Hypothalamus (tissue), 51 donors: Measurements from ENCODE around the gene IL10RB.
"Not testable (repeated sequence)": the region's sequence is repeated elsewhere in the genome, so short reads cannot be mapped to it uniquely, and the experiment has no call there.

ENCODE experiments used
- DNase-seq, 51 donors: peaks; one replicate each; lab custom pipeline; 2025; lab: John Stamatoyannopoulos, UW

Gene IL10RB

DNA sequence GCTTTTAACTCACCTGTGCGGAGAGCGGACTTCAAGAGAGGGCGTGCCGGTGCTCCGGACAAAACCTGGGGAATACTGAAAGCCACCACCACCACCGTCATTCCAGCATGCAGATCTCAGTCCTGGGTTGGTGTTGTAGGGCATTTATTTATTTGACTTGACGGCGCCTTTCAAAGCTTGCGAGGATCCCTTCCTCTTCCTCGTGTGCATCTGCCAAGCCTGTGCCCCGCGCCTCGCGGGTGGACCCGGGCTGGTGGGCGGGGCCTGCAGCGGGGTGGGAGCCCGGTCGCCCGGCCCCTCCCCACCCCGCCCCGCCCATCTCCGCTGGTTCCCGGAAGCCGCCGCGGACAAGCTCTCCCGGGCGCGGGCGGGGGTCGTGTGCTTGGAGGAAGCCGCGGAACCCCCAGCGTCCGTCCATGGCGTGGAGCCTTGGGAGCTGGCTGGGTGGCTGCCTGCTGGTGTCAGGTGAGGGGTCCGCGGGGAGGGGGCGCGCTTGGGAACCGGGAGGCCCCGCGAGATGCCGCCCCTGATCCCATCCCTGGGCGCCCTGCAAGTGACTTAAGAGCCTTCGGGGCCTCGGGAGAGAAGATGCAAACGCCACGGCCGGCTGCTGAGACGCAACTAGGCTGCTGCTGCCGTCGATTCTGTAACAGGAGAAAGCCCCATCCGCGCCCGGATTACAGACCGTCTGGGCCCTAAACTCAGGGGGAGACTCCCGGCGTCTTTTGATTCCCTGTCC, at the start of gene IL10RB:
IL10RB (plus strand) TSS at position 318 of the 739 bp plus-strand sequence; CDS start at position 417, 99 bp downstream.
- peak in 48 of 51 donors; percentile 16 to 81 (median 55) for DNase-seq

DNA sequence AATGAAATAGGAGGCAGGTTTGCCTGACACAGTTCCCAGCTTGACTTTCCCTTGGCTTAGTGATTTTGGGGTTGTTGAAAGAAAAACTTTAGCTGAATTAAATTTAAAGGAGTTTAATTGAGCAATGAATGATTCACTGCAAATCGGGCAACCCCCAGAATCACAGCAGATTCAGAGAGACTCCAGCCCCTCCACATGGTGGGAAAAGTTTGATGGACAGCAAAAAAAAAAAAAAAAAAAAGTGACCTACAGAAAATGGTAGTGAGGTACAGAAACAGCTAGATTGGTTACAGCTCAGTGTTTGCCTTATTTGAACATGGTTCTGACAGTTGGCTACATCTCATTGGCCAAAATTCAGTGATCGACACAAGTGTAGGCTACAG, 49.0 kb upstream of the IL10RB start:
- no peak for DNase-seq

DNA sequence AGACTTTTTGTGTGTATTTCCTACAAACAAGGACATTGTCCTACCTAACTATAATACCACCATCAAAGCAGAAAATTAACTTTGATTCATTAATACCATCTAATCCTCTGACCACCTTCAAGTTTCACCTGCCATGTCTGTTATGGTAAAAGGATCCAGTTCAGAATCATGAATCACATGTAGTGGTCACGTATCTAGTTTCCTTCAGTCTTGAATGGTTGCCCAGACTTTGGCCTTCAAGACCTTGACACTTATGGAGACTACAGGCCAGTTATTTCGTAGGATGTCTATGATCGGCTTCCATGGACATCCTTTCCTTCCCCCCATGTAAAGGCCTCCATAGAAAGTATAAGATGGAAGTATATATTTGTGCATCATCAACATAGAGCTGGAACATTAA, 46.9 kb upstream of the IL10RB start:
- no peak for DNase-seq

DNA sequence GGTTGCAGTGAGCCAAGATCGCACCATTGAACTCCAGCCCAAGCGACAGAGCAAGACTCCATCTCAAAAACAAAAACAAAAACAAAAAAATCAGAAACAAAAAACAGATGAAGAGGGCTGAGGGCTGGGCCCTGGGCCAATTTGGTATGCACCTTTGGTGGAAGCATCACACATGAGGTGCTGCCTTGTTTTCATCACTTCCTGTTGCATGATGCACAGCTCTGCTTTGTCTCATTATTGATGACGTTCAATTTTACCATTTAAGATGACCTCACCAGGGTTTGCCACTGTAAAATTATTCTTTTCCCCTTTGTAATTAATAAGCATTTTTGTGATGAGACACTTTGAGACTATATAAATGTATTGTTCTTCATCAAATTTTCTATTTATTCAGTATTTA, 46.2 kb upstream of the IL10RB start:
- DNase-seq = no peak

DNA sequence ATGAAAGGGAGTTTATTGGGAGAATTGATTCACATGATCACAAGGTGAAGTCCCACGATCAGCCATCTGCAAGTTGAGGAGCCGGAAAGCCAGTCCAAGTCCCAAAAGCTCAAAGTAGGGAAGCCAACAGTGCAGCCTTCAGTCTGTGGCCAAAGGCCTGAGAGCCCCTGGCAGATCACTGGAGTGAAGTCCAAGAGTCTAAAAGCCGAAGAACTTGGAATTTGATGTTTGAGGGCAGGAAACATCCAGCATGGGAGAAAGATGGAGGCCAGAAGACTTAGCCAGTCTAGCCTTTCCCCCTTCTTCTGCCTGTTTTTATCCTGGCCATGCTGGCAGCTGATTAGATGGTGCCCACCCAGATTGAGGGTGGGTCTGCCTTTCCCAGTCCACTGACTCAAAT, 40.8 kb upstream of the IL10RB start:
- not testable (repeated sequence) for DNase-seq

DNA sequence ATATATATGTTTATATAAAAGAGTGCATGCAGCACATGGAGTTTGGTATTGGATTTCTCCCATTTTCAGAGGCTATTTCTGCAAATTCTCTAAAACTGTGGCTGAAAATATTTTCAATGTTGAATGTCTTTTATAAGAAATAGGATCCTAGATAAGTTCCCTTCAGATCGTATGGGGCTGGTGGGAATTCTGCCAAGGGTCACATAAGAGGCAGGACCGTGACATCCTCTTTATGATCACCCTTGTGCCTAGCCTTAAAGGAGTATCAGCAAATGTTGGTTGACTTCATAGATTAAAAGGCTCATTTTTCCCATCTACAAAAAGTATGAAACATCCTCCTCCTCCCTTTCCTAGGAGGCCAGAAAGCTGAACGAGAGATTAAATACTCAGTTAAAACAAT, 37.7 kb upstream of the IL10RB start:
- DNase-seq = no peak

DNA sequence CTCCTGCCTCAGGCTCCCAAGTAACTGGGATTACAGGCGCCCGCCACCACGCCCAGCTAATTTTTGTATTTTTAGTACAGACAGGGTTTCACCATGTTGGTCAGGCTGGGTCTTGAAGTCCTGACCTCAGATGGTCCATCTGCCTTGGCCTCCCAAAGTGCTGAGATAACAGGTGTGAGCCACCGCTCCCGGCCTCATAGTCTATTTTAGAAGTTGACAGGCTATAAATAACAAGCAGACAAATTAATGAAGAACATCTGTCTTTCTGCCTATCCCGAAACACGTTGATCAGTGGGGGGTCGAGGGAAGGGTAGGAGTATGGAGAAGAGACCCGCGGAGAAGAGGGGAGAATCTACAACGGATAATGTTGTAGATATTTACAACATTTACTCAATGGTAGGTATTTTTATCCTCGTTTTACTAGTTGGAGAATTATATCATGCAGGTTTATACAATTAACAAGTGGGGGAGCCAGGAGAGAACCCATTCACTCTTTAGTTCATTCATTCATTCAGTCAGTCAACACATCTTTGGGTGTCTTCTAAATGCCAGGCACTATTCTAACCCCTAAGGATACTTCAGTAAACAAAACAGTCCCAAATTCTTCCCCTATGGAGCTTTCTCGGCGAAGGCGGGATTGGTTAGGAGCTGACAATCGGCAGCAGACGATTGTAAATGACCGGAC, 36.9 kb upstream of the IL10RB start:
- no peak for DNase-seq

DNA sequence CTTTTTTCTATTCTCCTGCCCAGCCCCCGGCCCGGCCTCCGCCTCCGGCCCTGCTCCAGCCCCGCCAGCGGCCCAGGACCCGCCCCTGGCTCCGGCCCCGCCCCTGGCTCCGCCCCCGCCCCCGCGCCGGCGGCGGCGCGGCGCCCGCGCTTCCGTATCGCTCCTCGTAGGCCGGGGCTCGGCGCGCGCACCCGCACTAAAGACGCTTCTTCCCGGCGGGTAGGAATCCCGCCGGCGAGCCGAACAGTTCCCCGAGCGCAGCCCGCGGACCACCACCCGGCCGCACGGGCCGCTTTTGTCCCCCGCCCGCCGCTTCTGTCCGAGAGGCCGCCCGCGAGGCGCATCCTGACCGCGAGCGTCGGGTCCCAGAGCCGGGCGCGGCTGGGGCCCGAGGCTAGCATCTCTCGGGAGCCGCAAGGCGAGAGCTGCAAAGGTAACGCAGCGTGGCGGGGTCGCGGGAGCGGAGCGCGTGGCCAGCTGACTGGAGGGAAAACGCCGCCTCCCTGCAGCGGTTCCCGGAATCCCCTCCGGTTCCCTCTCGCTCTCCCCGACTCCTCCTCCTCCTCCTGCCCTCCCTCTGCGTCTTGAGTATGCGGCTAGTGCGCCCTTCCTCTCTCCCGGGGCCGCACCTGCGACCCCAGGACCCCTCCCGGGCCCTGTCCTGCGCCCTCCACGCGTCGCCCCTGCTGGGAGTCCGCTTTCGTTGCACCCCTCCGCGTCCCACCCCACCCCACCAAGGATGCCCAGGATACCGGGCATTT, 36.2 kb upstream of the IL10RB start, which contains the start of gene IFNAR2:
IFNAR2 (plus strand) TSS at position 155 of the 761 bp plus-strand sequence. CDS start 11,985 bp downstream, outside the sequence.
- peak in 50 of 51 donors; percentile 21 to 87 (median 65) for DNase-seq

DNA sequence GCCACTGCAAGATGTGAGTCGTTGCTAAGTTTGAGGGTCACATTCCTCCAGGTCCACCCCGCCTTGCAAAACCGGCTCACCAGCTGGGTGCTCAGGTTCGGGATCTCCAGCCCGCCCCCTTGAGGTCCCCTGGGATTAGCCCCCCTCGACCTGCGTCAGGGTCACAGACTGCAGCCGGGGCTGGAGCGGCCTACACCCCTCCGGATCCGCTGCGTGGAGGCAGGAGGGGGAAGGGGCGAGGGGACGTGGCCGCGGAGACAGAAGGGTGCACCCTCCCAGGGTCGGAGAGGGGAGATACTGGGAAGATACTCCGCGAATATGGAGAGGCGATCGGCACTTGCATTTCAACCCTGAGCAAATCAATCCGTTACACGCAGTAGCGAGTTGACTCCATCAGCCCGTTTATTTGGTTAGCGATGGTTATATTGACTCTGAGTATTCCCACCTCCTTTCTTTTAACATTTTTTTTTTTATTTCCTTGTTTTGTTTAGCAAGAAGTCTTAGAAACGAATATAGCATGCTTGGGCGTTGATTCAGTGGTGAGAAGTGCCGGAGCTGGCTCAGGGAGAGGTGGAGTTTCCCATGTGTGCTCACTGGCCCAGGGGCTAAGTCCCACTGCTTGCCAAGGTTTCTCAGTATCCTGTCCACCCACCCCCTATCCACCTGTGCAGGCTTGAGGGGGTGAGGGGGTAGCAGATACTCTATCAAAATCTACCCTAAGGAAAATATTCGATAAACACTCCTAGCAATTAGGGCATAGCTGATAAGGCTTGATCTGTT, 35.4 kb upstream of the IL10RB start:
- DNase-seq = peak in 43 of 51 donors; percentile 14 to 76 (median 49)

DNA sequence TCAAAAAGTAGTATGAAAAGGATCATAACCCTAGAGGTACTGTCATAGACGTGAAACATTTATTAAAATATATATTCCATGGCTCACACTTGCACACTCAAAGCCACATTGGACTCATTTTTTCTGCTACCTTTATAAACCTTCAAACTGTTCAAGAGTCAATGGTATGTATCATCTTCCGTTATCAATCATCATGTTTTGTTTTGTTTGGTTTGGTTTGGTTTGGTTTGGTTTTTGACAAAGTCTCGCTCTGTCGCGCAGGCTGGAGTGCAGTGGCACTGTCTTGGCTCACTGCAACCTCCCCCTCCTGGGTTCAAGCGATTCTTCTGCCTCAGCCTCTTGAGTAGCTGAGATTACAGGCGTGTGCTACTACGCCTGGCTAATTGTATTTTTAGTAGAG, 34.6 kb upstream of the IL10RB start:
- peak in 1 of 51 donors; percentile 1 for DNase-seq

DNA sequence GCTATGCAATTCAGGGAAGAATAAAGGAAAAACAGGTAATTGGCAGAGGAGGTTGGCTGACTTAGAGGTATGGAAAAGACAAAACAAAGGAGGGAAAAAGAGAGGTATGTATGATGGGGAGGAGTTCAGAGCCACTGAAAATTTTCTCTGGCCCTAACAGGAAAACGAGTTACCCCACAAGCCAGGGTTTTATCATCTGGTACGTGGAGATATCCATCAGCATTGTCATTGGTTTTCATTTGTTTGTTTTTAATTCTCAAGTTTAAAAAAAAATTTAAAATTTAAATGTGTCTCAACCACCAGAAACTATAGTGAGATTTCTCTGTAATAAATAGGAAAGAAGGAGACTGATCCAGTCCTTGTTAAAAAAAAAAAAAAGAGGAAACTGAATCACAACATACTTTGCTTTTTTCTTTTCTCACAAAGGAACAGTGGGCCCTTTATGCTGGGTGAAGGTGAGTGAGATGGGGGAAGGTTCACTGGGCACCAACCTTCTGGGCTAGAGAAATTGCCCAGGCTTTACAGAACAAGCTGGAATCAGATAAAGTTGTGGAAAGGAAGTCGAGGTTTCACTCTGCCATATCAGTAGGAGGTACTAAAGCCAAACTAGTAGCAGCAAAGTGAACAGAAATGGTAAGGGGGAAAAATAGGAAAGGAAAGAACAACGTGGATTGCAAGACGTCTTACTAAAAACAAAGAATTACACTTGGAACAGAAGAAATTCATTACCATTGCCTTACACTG, 33.7 kb upstream of the IL10RB start:
- DNase-seq = peak in 1 of 51 donors; percentile 11

DNA sequence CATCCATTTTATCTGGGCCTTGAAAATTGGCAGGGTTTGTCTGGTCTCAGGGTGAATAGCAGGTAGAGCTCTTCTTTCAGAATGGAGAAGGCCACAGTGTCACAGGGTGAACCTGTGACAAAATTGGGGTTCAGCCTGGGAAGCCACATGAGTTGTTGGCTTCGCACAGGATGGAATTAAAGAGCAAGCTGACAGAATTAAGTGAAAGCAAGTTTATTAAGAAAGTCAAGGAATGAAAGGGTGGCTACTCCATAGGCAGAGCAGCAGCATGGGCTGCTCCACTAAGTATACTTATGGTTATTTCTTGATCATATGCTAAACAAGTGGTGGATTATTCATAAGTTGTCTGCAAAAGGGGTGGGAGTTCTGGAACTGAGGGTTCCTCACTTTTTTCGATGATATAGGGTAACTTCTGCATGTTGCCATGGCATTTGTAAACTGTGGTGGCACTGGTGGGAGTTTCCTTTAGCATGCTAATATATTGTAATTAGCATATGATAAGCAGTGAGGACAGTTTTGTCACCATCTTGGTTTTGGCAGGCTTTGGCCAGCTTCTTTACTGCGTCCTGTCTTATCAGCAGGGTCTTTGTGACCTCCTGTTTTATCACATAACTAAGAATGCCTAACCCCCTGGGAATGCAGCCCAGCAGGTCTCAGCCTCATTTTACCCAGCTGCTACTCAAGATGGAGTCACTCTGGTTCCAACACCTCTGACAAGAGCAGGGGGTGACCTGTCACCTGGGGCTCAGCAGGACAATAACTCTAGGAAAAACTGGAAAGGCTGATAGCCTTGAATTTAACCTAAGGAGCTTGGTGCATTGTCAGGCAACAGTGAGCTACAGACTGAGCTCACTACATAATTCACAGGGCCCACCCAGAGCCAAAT, 31.3 kb upstream of the IL10RB start:
- DNase-seq = no peak

DNA sequence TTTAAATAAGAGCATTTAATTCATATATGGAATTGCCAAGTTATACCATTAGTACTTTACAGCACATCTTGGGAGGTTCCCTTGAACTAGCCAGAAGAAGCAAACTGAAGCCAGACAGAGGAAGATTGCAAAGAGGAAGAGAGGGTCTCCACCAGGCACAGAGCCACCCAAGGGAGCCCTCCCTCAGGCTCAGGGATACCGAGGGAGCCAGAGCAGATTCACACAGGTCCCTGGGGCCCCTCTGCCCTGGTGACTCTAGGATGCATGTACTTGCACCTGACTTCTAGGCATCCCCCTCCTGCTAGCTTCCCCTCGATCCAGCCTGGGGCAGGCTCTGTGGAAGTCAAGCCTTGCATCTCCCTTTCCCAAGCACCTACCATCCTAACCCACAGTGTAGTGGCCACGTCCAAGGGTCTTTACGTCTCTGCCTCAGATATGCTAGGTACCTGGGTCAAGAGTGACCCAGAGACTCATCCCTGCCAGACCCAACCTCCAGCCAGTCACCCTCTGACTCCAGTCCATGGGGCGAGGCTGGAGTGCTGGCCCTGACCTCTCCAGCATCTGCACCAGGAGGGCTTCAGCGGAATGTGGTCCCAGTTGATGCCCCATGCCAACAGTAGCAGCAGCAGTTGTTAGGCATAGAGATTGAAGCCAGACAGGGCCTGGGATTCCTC, 30.0 kb upstream of the IL10RB start:
- DNase-seq = no peak

DNA sequence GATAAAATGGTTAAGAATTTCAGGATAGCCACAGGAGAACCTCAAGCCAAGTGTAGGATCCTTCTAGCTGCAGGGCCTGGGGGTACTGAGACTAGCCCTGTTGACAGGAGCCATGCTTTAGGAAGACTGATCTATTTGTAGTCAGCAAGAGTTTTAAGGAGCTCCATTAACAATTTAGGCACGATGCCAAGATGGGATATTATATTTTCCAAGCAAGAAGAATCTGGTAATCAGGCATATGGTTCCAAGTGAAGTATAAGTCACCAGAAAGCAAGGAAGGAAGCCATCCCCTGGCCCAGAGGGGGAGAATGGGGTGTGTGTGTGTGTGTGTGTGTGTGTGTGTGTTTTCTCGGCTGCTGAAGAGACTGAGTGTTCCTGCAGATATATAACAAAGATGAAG, 29.4 kb upstream of the IL10RB start:
- DNase-seq = no peak

DNA sequence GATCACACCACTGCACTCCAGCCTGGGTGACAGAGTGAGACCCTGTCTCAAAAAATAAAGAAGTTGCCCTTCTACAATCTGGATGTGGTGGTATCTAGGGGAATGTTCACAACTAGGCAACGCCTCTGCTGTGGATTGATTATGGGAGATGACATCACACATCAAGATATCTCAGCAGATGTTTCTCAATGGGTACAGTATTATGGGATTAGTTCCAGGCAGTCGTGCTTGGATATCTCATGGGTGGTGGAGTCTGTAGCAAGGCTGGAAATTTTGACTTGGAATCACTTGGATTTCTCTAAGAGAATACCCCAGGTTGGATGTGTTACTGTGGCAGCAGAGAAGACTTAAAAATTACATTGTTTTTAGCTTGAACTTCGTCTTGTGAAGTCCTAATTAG, 28.7 kb upstream of the IL10RB start:
- DNase-seq = no peak

DNA sequence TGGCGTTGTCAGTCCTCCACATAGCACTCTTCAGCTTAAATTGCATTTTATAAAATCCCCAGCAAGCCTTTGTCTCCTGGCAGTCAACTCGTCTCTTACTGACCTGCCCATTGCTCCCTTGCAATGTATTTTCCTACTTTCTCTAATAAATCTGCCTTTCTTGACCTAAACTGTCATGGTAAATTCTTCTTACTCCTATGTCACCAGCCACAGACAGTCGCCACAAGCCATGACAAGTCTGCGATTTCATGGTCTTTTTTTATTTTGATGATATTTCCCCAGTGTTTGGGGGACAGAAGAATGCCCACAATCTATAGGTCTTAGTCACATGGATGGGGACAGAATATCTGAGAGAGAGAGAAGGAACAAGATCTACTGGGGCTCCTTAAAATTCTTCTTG, 28.0 kb upstream of the IL10RB start:
- no peak for DNase-seq

DNA sequence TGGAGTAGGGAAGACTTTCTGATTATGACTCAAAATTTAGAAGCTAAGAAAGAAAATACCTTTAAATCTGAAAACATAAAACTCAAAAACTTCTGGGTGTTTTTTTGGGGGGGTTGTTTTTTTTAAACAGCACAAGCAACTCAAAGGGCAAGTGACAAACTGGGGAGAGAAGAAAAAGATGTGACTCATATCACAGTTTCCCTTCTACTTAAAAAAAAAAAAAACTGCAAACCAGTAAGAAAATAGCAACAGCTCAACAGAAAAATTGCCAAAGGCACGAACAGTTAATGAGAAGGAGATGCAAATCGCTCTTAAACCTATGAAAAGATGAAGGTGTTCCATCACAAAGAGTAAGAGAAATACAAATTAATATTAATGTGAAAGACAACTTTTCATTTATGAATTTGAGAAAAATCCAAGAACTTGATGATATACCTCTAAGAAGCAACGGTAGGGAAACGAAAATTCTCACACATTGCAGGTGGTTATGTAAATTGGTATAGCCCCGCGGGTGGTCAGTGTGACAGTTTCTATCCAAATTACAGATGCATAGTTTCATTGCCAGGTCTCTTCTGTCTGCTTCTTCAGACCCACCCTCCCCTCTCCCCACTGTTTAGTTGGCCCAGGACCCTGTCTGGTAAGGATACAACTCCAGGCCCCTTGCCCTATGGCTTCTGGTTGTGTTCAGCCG, 27.5 kb upstream of the IL10RB start:
- DNase-seq = no peak
